Measurements from ENCODE around the gene MALAT1.
A peak's percentile ranks its signal among the peaks of the same experiment; 100 is the strongest.

MALAT1 gene

GRCh38 chr11:65540290-65541092 lies 41.6 kb downstream of the MALAT1 start:
- DNase-seq, result peak; percentile 59

GRCh38 chr11:65541093-65541982 lies 42.5 kb downstream of the MALAT1 start:
- no peak for DNase-seq

DNA sequence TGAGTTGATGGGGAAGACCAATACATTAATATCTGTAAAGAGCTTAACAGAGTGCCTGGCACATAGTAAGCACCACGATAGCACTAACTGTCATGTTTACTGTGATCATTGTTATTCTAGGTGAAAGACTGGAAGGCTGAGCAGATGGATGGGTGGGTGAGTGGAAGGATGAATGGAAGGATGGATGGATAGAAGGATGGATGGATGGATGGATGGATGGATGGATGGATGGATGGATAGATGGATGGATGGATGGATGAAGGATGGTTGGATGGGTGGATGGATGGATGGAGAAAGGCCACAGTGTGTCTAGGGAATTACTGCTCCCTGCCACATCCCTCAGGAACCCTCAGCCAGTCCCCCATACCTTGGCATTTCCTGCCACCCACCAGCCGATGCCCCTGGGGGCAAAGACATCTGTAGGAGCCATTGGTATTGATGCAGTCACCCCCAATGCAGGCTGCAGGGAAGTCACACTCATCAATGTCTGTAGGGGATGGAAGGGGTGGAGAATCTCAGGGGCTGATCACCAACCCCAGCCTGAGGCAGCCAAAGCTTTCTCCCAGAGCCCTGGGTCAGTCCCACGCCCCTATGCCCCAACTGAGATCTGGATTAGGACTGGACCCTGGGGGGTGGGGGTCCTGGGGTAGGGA lies 44.0 kb downstream of the MALAT1 start:
- DNase-seq, result no peak

GRCh38 chr11:65545853-65546216 lies 47.0 kb downstream of the MALAT1 start:
- DNase-seq, result no peak

DNA sequence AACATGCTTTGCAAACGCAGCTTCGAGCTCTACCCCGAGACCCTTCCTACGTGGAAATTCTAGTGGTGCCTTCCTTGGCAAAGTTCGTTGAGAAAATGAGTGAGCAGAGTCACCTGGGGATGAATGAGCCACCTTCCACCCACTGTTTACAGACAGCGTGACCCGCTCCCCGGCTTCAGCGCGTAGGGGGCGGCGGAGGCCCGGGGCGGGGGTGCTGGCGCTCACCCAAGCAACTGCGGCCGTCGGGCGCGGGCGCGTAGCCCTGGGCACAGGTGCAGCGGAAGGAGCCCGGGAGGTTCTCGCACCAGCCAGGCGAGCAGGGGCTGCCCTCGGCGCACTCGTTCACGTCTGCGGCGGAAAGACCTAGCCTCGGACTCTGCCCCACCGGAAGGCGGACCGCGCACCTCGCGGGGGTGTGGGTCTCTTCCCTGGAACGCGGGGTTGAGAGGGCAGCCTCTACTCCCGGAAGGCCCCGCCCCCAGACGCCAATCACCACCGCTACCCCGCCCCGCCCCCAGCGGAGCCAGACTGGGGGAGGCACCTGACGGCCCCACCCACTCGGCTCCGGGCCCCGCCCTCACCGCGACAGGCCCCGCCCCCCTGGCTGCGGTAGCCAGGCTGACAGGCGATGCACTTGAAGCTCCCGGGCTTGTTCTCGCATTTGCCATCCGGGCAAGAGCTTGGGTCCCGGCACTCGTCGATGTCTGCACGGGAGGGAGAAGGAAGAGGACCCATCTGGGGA lies 47.5 kb downstream of the MALAT1 start:
- peak; percentile 53 for DNase-seq

DNA sequence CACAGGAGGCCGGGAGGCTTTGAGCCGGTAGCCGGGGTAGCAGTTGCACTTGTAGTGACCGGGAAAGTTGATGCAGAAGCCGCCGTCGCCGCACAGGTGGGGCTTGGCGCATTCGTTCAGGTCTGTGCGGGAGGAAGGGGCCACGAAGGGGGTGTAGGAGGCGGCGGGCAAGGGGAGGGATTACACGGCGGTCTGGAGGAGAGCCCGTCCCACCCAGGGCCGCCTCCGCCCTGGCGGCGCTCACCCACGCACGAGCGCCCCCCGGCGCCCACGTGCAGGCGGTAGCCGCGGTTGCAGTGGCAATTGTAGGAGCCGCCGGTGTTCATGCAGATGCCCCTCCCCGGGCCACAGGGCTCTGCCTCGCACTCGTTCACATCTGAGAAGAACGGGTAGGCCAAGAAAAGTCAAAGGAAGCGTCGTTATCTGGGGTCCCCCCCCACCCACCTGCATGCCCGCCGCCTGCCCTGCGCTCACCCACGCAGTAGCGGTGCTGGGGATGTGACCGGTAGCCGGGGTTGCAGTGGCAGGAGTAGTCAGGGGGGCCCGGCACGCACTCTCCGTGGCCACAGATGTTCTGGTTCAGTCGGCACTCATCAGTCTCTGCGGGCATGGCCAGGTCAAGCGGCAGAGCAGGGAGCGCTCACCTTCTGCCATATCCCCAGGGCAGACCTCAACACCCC lies 48.7 kb downstream of the MALAT1 start:
- DNase-seq, result no peak

DNA sequence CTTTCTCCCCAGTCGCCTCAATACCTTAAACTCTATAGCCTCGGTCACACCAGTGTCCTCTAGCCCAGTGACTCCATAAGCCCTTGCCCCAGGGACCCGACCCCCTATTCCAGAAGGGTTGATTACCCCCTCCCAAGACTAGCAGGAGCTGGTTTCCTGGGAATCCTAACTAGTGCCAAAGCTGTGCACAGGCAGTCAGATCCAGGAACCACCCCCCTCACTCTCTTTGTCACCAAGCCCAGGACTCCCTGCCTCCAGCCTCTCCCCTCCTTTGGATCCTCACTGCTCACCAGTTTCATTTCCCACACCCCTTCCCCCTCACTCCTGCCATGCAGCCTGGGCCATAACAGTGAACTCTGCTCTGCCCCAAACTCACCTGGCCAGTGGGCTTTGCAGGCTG lies 49.5 kb downstream of the MALAT1 start:
- DNase-seq, result no peak

DNA sequence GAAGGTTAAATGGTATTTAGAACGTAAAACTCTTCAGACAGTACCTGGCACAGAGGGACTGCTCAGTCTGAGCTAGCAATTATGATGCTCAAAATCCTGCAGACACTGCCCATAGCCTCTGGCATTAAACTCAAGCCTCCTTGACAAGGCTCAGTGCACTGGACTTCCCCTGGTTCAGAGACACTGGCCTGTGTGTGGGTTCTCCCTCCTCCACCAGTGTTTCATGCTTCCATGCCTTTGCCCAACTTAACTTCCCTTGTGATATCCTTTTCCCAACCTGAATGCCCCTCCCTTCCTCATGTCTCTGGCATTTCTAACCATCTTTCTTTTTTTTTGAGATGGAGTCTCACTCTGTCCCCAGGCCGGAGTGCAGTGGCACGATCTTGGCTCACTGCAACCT lies 50.3 kb downstream of the MALAT1 start:
- DNase-seq, result no peak

DNA sequence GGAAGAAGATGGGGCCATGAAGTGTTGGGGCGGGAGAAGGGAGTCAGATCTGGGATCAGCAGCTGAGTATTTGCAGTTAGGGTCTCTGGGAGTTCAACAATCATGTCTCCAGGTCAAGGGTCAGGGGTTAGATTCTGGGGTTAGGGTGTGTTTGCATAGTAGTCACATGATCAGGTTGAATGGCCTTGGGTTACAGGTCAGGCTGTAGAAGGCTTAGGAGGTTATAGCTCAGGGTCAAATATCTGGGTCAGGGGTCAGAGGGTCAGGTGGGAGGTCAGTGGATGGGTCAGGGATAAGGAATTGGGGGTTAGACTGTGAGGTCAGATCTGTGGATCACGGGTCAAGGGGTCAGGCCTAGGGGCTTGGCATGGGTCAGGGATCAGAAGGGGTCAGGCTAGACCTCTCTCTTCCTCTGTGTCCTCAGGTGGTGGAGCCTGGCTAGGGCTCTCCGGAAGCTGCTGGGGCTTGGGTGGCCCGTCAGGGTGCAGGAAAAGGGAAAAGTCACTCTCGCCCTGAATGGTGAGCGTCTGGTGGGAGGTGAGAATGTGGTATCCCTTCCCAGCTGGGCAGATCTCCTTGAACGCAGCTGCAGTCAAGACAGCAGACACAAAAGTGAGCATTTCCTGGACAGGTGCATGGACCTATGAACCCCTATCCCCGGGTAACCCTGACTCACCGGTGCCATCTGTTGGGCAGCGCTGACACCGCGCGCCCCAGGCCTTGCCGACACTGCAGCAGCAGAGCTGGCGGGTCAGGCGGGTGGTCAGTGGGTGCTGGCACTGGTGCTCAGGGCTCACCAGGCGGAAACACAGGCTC lies 52.9 kb downstream of the MALAT1 start:
- peak; percentile 42 for DNase-seq

GRCh38 chr11:65552388-65552951 lies 53.6 kb downstream of the MALAT1 start:
- no peak for DNase-seq

GRCh38 chr11:65553301-65554001 lies 54.6 kb downstream of the MALAT1 start:
- DNase-seq, result peak; percentile 66

- DNase-seq, result no peak
Measured at GRCh38 chr11:65554057-65554818, 55.4 kb downstream of the MALAT1 start.

- DNase-seq, result no peak
Measured at GRCh38 chr11:65554842-65555430, 56.1 kb downstream of the MALAT1 start.

GRCh38 chr11:65555693-65556231 lies 56.9 kb downstream of the MALAT1 start:
- DNase-seq, result no peak

Measured in SHP77 treated with DMSO at 0.1 percent for 48 hours (cell line).